ENCODE measurements around the gene GAS2.

DNA sequence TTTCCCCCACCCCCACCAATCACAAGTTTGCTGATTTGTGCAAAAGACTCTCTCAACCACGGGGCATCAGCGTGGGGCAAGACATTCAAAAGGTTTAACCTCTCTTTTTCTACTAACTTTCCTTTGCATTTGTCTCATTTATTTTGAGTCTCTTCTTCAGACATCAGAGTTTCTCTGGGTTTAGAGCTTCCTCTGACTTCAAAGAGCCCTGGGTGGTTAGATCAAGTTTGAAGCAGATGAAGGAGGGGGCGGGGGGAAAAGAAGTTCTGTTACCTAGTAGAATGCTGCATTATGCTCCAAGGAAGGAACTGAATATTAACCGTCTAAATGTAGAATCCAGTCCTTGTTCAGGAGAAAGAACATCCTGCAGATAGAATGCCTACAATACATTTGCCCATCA lies 24.5 kb downstream of the GAS2 start:
- TF ChIP-seq, protein P1, sequence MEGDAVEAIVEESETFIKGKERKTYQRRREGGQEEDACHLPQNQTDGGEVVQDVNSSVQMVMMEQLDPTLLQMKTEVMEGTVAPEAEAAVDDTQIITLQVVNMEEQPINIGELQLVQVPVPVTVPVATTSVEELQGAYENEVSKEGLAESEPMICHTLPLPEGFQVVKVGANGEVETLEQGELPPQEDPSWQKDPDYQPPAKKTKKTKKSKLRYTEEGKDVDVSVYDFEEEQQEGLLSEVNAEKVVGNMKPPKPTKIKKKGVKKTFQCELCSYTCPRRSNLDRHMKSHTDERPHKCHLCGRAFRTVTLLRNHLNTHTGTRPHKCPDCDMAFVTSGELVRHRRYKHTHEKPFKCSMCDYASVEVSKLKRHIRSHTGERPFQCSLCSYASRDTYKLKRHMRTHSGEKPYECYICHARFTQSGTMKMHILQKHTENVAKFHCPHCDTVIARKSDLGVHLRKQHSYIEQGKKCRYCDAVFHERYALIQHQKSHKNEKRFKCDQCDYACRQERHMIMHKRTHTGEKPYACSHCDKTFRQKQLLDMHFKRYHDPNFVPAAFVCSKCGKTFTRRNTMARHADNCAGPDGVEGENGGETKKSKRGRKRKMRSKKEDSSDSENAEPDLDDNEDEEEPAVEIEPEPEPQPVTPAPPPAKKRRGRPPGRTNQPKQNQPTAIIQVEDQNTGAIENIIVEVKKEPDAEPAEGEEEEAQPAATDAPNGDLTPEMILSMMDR (IDR thresholded peaks at IDR 0.05; ENCODE audit: low read length): no peak
- TF ChIP-seq EZH2 (optimal IDR thresholded peaks at IDR 0.05; ENCODE audit: low read depth, low read length): no peak
- no peak for TF ChIP-seq EZH2phosphoT487 (IDR thresholded peaks at IDR 0.05; ENCODE audit: low read length)
